OCI-M1 (cell line): ENCODE data around the gene DRAXIN.

Experiments used
- DNase-seq: peaks from one replicate; lab custom pipeline; 2025; lab: John Stamatoyannopoulos, UW

The DRAXIN gene

GRCh38 chr1:11764115-11764514, 72.6 kb downstream of the DRAXIN start:
- no peak for DNase-seq

DNA sequence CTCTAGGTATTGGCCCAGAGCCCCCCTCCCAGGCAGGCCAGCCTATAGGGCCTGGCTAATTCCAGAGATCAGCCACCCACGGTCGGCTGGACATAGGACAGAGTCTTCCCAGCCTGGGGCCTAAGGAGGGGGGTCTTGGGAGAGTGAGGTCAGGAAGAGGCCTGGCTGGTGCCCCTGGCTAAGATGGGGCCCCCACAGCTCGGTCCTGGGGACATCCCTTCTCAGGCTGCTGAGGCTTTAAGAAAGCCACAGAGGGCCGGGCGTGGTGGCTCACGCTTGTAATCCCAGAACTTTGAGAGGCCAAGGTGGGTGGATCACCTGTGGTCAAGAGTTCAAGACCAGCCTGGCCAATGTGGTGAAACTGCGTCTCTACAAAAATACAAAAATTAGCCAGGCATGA, 73.0 kb downstream of the DRAXIN start:
- DNase-seq = no peak

DNA sequence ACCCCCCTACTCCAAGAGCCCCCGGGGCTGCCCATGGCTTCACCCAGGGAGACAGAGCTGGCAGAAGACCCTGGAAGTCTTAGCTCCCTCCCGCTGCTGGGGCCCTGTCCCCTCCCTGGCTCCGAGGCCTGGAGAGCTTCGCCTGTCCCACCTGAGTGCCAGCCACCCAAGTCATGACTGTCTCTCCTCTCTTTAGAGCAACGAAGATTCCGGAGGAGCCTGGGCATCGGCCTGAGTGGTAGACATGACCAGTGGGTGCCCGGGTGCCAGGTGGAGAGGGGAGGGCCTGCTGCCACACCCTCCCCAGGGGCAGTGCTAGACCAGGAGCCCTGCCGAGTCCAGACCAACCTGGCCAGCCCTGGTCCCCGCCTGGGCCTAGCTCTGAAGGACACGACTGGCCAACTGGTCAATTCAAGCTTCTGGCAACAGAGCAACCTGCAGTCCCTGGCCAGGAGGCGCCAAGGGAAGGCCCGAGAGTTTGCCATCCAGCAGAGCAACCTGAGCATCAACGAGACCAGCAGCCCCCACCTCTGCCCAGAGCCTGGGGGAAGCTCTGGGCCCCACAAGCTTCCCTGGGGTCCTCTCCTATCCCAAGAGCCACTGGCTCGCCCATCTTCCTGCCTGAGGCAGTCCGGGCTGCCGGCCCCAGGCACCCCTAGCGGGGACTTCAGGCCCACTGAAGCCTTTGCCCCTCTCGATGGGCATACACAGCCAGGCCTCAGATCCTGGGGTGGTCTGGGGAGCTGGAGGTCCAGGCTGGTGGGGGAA, 74.3 kb downstream of the DRAXIN start:
- no peak for DNase-seq

DNA sequence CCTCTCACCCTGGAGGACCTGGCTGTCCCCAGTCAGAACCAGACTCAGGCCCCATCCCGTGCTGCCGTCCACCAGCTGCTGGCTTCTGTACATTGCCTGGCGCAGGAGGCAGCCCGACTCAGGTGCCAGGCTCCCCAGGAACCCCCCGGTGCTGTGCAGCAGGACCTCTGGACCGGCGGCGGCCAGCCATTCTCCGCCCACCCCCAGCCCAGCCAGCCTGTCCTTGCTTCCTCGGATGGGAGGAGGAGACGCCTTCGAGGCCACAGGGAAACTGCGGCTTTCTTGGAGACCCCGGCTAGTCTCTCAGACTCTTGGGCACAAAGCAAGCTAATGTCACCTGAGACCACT, 74.9 kb downstream of the DRAXIN start:
- DNase-seq = no peak

GRCh38 chr1:11767922-11768704, 76.6 kb downstream of the DRAXIN start:
- DNase-seq = no peak

DNA sequence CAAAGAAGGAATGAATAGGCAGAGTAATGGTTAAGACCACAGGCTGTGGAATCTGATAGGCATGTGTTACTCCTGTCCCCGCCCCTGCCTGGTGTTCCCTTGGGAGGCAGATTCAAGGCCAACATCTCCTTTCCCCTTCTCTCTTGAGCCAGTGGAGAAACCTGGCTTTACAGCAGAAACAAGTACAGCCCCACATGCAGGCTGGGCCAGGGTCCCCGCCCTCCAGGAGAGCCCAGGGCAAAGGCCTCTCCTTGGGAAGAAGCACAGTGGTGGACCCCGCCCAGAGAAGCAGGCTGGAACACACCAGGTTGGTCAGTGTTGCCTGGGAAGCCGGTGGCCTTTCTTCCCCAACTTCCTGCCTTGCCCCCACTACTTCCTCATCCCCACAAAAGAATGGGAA, 77.3 kb downstream of the DRAXIN start:
- DNase-seq = no peak

GRCh38 chr1:11769274-11769673, 77.8 kb downstream of the DRAXIN start:
- no peak for DNase-seq

DNA sequence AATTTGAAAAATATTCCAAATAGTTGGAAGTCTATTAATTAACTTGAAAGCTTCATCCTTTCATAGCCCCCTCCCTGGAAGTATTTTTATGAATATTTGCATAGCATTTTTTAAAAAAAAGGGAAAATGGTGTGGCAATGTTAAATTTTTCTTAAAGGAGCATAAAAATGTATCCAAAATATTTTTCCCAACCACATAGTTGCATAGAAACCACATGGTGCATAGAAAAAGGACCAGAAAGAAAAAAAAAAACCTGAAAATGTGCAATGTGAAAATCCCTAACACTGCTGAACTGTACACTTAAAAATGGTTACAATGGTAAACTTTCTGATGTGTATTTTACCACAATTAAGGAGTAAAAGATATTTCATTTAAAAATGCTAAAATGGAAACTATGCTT, 78.5 kb downstream of the DRAXIN start:
- DNase-seq = no peak

GRCh38 chr1:11771481-11772043, 80.1 kb downstream of the DRAXIN start:
- DNase-seq = no peak

DNA sequence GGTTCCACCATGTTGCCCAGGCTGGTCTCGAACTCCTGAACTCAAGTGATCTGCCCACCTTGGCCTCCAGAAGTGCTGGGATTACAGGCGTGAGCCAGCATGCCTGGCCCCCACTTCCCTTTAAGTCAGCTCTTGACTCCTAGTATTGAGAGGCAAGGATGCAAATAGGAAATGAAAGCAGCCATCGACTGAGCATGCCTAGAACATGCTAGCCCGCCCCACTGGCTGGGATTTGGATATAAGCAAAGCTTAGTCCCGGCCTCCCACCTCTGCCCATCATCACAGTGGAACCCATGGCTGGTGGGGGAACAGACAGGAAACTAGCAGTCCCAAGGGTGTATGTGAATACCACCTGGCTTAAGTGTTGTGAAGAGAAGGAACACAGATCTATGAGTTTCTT, 80.9 kb downstream of the DRAXIN start:
- no peak for DNase-seq

DNA sequence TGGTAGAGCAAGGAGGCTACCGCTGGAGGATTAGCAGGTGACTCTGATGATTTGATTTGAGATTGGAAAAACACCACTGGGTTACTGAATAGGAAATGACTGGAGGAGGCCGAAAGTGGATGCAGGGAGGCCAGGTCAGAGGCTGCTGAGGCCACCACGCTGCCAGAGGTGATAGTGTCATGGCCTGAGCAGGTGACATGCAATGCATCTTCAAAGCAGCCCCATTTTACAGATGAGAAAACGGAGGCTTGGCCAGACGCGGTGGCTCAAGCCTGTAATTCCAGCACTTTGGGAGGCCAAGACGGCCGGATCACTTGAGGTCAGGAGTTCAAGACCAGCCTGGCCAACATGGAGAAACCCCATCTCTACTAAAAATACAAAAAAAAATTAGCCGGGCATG, 83.2 kb downstream of the DRAXIN start:
- DNase-seq = no peak
